ENCODE measurements around the gene ALLC.

Gene ALLC

GRCh38 chr2:3642521-3643215 is 15.3 kb upstream of the ALLC start:
- no peak overlapping the region for H3K27ac Mint-ChIP-seq
- no peaks in the 10 kb centered on the region for H3K36me3 Mint-ChIP-seq (ENCODE audit: low read depth)
- no peak overlapping the region for H3K4me3 Mint-ChIP-seq
- no peaks in the 10 kb centered on the region for H3K4me1 Mint-ChIP-seq (ENCODE audit: low read depth)
- no peaks in the 10 kb centered on the region for H3K27me3 Mint-ChIP-seq
- no peaks in the 10 kb centered on the region for H3K9me3 Mint-ChIP-seq

- H3K36me3 Mint-ChIP-seq (ENCODE audit: low read depth) = no peaks in the 10 kb centered on the region
- no peak overlapping the region for H3K27ac Mint-ChIP-seq
- H3K9me3 Mint-ChIP-seq = no peaks in the 10 kb centered on the region
Measured at GRCh38 chr2:3643371-3644245, 14.4 kb upstream of the ALLC start.

GRCh38 chr2:3644246-3644525 is 13.8 kb upstream of the ALLC start:
- H3K36me3 Mint-ChIP-seq (ENCODE audit: low read depth) = no peaks in the 10 kb centered on the region
- H3K4me3 Mint-ChIP-seq = no peak overlapping the region
- no peak overlapping the region for H3K27ac Mint-ChIP-seq
- no peaks in the 10 kb centered on the region for H3K4me1 Mint-ChIP-seq (ENCODE audit: low read depth)
- no peaks in the 10 kb centered on the region for H3K9me3 Mint-ChIP-seq
- no peaks in the 10 kb centered on the region for H3K27me3 Mint-ChIP-seq

More at GRCh38 chr2:3643371-3644245, 14.4 kb upstream of the ALLC start:
- Mint-ChIP-seq H3K4me3 (no peak overlapping the region), H3K4me1 (ENCODE audit: low read depth) (no peaks in the 10 kb centered on the region), H3K27me3 (no peaks in the 10 kb centered on the region)

- H3K27me3 Mint-ChIP-seq = no peaks in the 10 kb centered on the region
- no peaks in the 10 kb centered on the region for H3K4me1 Mint-ChIP-seq (ENCODE audit: low read depth)
- H3K9me3 Mint-ChIP-seq = no peaks in the 10 kb centered on the region
- H3K27ac Mint-ChIP-seq = no peak overlapping the region
- H3K36me3 Mint-ChIP-seq (ENCODE audit: low read depth) = no peaks in the 10 kb centered on the region
- H3K4me3 Mint-ChIP-seq = no peak overlapping the region
Measured at GRCh38 chr2:3644891-3645605, 13.0 kb upstream of the ALLC start.

GRCh38 chr2:3645745-3646389 is 12.1 kb upstream of the ALLC start:
- no peaks in the 10 kb centered on the region for H3K27me3 Mint-ChIP-seq
- H3K36me3 Mint-ChIP-seq (ENCODE audit: low read depth) = no peaks in the 10 kb centered on the region
- H3K9me3 Mint-ChIP-seq = no peaks in the 10 kb centered on the region
- no peak overlapping the region for H3K27ac Mint-ChIP-seq
- peaks cover 3% of the 10 kb centered on the region for H3K4me1 Mint-ChIP-seq (ENCODE audit: low read depth)
- H3K4me3 Mint-ChIP-seq = no peak overlapping the region

GRCh38 chr2:3646446-3646845 is 11.6 kb upstream of the ALLC start:
- Mint-ChIP-seq H3K36me3 (ENCODE audit: low read depth) (no peaks in the 10 kb centered on the region), H3K4me1 (ENCODE audit: low read depth) (peaks cover 8% of the 10 kb centered on the region), H3K4me3 (no peak overlapping the region), H3K27me3 (no peaks in the 10 kb centered on the region), H3K9me3 (no peaks in the 10 kb centered on the region), H3K27ac (no peak overlapping the region)

GRCh38 chr2:3647246-3647645 is 10.8 kb upstream of the ALLC start:
- Mint-ChIP-seq H3K27ac (no peak overlapping the region), H3K27me3 (no peaks in the 10 kb centered on the region), H3K9me3 (no peaks in the 10 kb centered on the region)

GRCh38 chr2:3647831-3648651 is 10.0 kb upstream of the ALLC start:
- peaks cover 17% of the 10 kb centered on the region for H3K4me1 Mint-ChIP-seq (ENCODE audit: low read depth)
- no peak overlapping the region for H3K4me3 Mint-ChIP-seq
- H3K27me3 Mint-ChIP-seq = no peaks in the 10 kb centered on the region
- no peaks in the 10 kb centered on the region for H3K9me3 Mint-ChIP-seq
- H3K27ac Mint-ChIP-seq = no peak overlapping the region
- no peaks in the 10 kb centered on the region for H3K36me3 Mint-ChIP-seq (ENCODE audit: low read depth)

More at GRCh38 chr2:3647246-3647645, 10.8 kb upstream of the ALLC start:
- no peaks in the 10 kb centered on the region for H3K36me3 Mint-ChIP-seq (ENCODE audit: low read depth)
- no peak overlapping the region for H3K4me3 Mint-ChIP-seq
- H3K4me1 Mint-ChIP-seq (ENCODE audit: low read depth) = peaks cover 16% of the 10 kb centered on the region

GRCh38 chr2:3648652-3649177 is 9.3 kb upstream of the ALLC start:
- H3K9me3 Mint-ChIP-seq = no peaks in the 10 kb centered on the region
- H3K36me3 Mint-ChIP-seq (ENCODE audit: low read depth) = no peaks in the 10 kb centered on the region
- no peaks in the 10 kb centered on the region for H3K27me3 Mint-ChIP-seq
- peak overlapping the region; percentile 49 for H3K27ac Mint-ChIP-seq
- H3K4me3 Mint-ChIP-seq = no peak overlapping the region
- H3K4me1 Mint-ChIP-seq (ENCODE audit: low read depth) = peaks cover 17% of the 10 kb centered on the region

GRCh38 chr2:3649581-3649980 is 8.4 kb upstream of the ALLC start:
- Mint-ChIP-seq H3K4me1 (ENCODE audit: low read depth) (peaks cover 17% of the 10 kb centered on the region), H3K27ac (no peak overlapping the region), H3K9me3 (no peaks in the 10 kb centered on the region), H3K27me3 (no peaks in the 10 kb centered on the region), H3K4me3 (no peak overlapping the region), H3K36me3 (ENCODE audit: low read depth) (no peaks in the 10 kb centered on the region)

- Mint-ChIP-seq H3K4me1 (ENCODE audit: low read depth) (peaks cover 17% of the 10 kb centered on the region), H3K9me3 (no peaks in the 10 kb centered on the region), H3K4me3 (peak overlapping the region; percentile 63), H3K27ac (no peak overlapping the region), H3K36me3 (ENCODE audit: low read depth) (no peaks in the 10 kb centered on the region), H3K27me3 (no peaks in the 10 kb centered on the region)
Measured at GRCh38 chr2:3650140-3650920, 7.7 kb upstream of the ALLC start.

GRCh38 chr2:3651691-3652648 is 6.0 kb upstream of the ALLC start:
- Mint-ChIP-seq H3K9me3 (no peaks in the 10 kb centered on the region), H3K36me3 (ENCODE audit: low read depth) (no peaks in the 10 kb centered on the region), H3K27ac (peak overlapping the region; percentile 96), H3K4me3 (peak overlapping the region; percentile 73), H3K4me1 (ENCODE audit: low read depth) (peaks cover 17% of the 10 kb centered on the region), H3K27me3 (no peaks in the 10 kb centered on the region)

Data from stimulated activated naive CD8-positive, alpha-beta T cell treated with anti-CD3 and anti-CD28 coated beads, Interleukin-15, Interleukin-2, amounts not matched to agents 100 ng/mL and 50 ng/mL, for 24 hours (primary cell).